Right hindlimb (tissue), 1 donor: ENCODE measurements around the gene TBC1D10B.
"Not testable (repeated sequence)": the region's sequence is repeated elsewhere in the genome, so short reads cannot be mapped to it uniquely, and the experiment has no call there.

Experiments used
- DNase-seq: peaks from one replicate; pipeline ENCODE4 v3.0.0-alpha.2; 2018

Gene TBC1D10B

GRCh38 chr16:30397056-30397455 lies 26.8 kb upstream of the TBC1D10B start:
- DNase-seq, result no peak

- DNase-seq, result not testable (repeated sequence)
Observed at GRCh38 chr16:30396627-30397026, 26.3 kb upstream of the TBC1D10B start.

GRCh38 chr16:30395992-30396585 lies 25.8 kb upstream of the TBC1D10B start:
- DNase-seq, result no peak

GRCh38 chr16:30395155-30395991 lies 25.1 kb upstream of the TBC1D10B start, which contains the start of gene ZNF48:
TSS of gene ZNF48 (plus strand) at chr16:30395420. CDS start at chr16:30395795, 375 bp downstream.
- peak; percentile 94 for DNase-seq

- no peak for DNase-seq
Observed at GRCh38 chr16:30394592-30395154, 24.4 kb upstream of the TBC1D10B start.

GRCh38 chr16:30383521-30383920 lies 13.2 kb upstream of the TBC1D10B start:
- peak; percentile 80 for DNase-seq

- DNase-seq, result no peak
Observed at GRCh38 chr16:30382111-30382881, 12.0 kb upstream of the TBC1D10B start, which contains the start of gene SEPTIN1. TSS of gene SEPTIN1 (minus strand) at chr16:30382561. CDS start at chr16:30382542, 19 bp downstream.

GRCh38 chr16:30381291-30382041 lies 11.2 kb upstream of the TBC1D10B start:
- no peak for DNase-seq

- no peak for DNase-seq
Observed at GRCh38 chr16:30380803-30381208, 10.5 kb upstream of the TBC1D10B start.

- DNase-seq, result no peak
Observed at GRCh38 chr16:30380072-30380802, 9.9 kb upstream of the TBC1D10B start.

GRCh38 chr16:30379158-30379783 lies 9.0 kb upstream of the TBC1D10B start:
- DNase-seq, result no peak

- DNase-seq, result peak; percentile 100
Observed at GRCh38 chr16:30378236-30379157, 8.2 kb upstream of the TBC1D10B start.

GRCh38 chr16:30377812-30378235 lies 7.5 kb upstream of the TBC1D10B start:
- DNase-seq, result peak; percentile 95

GRCh38 chr16:30377050-30377811 lies 6.9 kb upstream of the TBC1D10B start:
- DNase-seq, result no peak

- DNase-seq, result no peak
Observed at GRCh38 chr16:30376461-30376902, 6.2 kb upstream of the TBC1D10B start.

- DNase-seq, result peak; percentile 32
Observed at GRCh38 chr16:30375864-30376263, 5.6 kb upstream of the TBC1D10B start.

- peak; percentile 48 for DNase-seq
Observed at GRCh38 chr16:30374538-30374937, 4.2 kb upstream of the TBC1D10B start, which contains the start of gene MYL11. TSS of gene MYL11 (plus strand) at chr16:30374802. CDS start at chr16:30374858, 56 bp downstream.

- DNase-seq, result no peak
Observed at GRCh38 chr16:30372725-30373124, 2.4 kb upstream of the TBC1D10B start.
